ENCODE measurements around the gene EPB41L5.

- TF ChIP-seq CTCF (IDR thresholded peaks at IDR 0.05; ENCODE audit: low read depth, low read length, missing input control) (no peak), REST (IDR thresholded peaks at IDR 0.05) (no peak), MAX (IDR thresholded peaks at IDR 0.05) (no peak), ZBTB33 (IDR thresholded peaks at IDR 0.05) (no peak), HNF4G (IDR thresholded peaks at IDR 0.05) (no peak), ATF3 (IDR thresholded peaks at IDR 0.05) (no peak), JUND (IDR thresholded peaks at IDR 0.05) (no peak), RAD21 (IDR thresholded peaks at IDR 0.05) (no peak)
Measured at GRCh38 chr2:120052597-120052996, 39.7 kb downstream of the EPB41L5 start.

All from liver (tissue), 3 donors.